Fibroblast of lung (primary cell): ENCODE results near the gene CCDC171. TPM values are rescaled to one million over a fixed set of nuclear protein-coding genes. Genes with fewer than 3 reads are reported as not detected.

Source experiments
- DNase-seq, 2 donors: peaks; one replicate each; pipeline versions ENCODE4 v3.0.0 to v3.0.0-alpha.2; 2010; ENCODE audit warnings: low read depth in 2 of 2
- H2AFZ ChIP-seq: 2 replicates; pipeline ENCODE4 v1.5.1; 2012; ENCODE audit warnings: low read length, control low read depth, inconsistent platforms
- H3K27ac ChIP-seq: 2 replicates; pipeline ENCODE4 v1.5.1; 2011; ENCODE audit warnings: low read length, control low read depth; ENCODE audit not compliant: insufficient read depth
- H3K27me3 ChIP-seq: 2 replicates; pipeline ENCODE4 v1.5.1; 2011; ENCODE audit warnings: mild to moderate bottlenecking, low read length; ENCODE audit not compliant: control insufficient read depth, insufficient read depth
- H3K36me3 ChIP-seq: 2 replicates; pipeline ENCODE4 v1.5.1; 2011; ENCODE audit warnings: low read length; ENCODE audit not compliant: control insufficient read depth, insufficient read depth
- H3K4me1 ChIP-seq: 2 replicates; pipeline ENCODE4 v1.5.1; 2011; ENCODE audit warnings: low read length; ENCODE audit not compliant: control insufficient read depth, insufficient read depth; ENCODE audit errors: extremely low read depth
- H3K4me2 ChIP-seq: 2 replicates; pipeline ENCODE4 v1.5.1; 2011; ENCODE audit warnings: low read length, control low read depth; ENCODE audit not compliant: insufficient read depth; ENCODE audit errors: extremely low read depth
- H3K4me3 ChIP-seq, 4 experiments: fragments of 200-600 bp in 1 of 4; sonication (generic) in 1 of 4; replicated peaks in 1 of 4; 2 replicates each; pipeline ENCODE4 v1.5.1; 2011 to 2016; ENCODE audit warnings: low read length in 4 of 4, low read depth in 3 of 4, mild to moderate bottlenecking in 3 of 4, control low read depth in 2 of 4, inconsistent platforms in 1 of 4, mixed read lengths in 1 of 4; ENCODE audit not compliant: insufficient read depth in 1 of 4; ENCODE audit errors: control extremely low read depth in 1 of 4
- H3K79me2 ChIP-seq: 2 replicates; pipeline ENCODE4 v1.5.1; 2012; ENCODE audit warnings: mild to moderate bottlenecking, low read length, inconsistent platforms; ENCODE audit not compliant: control insufficient read depth, insufficient read depth
- H3K9ac ChIP-seq: 2 replicates; pipeline ENCODE4 v1.5.1; 2011; ENCODE audit warnings: mild to moderate bottlenecking, low read length, control low read depth; ENCODE audit not compliant: insufficient read depth
- H3K9me3 ChIP-seq: 2 replicates; pipeline ENCODE4 v1.5.1; 2012; ENCODE audit warnings: low read depth, low read length; ENCODE audit not compliant: control insufficient read depth, insufficient read depth
- H4K20me1 ChIP-seq: 2 replicates; pipeline ENCODE4 v1.5.1; 2011; ENCODE audit warnings: low read length; ENCODE audit not compliant: control insufficient read depth, insufficient read depth; ENCODE audit errors: extremely low read depth
- CTCF ChIP-seq, 2 donors: IDR thresholded peaks in 1 of 2; conservative IDR thresholded peaks in 1 of 2; 1 replicate in 1 of 2; 2 replicates in 1 of 2; pipeline ENCODE4 v1.5.1; 2011 to 2012; ENCODE audit warnings: low read length in 2 of 2, control low read depth in 1 of 2, inconsistent platforms in 1 of 2, low read depth in 1 of 2, mild to moderate bottlenecking in 1 of 2
- EZH2 ChIP-seq: IDR thresholded peaks from 2 replicates; pipeline ENCODE4 v1.5.1; 2012; ENCODE audit warnings: low read length, control low read depth, mild to moderate bottlenecking; ENCODE audit errors: missing control alignments
- polyA plus RNA-seq, 2 donors: library from polyadenylated mRNA; depleted of rRNA in 1 of 2; stranded (reverse) in 1 of 2; unstranded in 1 of 2; fragments of >200 nt; gene quantifications; 2 replicates each; pipeline ENCODE4 v1.2.1, GENCODE V29; 2011 to 2012; ENCODE audit warnings: missing spikeins in 1 of 2
- total RNA-seq: library from RNA; depleted of rRNA; stranded (reverse); fragments of >200 nt; gene quantifications from 2 replicates; pipeline ENCODE4 v1.2.1, GENCODE V29; 2014

CCDC171 gene
- total and polyA plus RNA-seq, 2 donors (not counting 1 experiment from before 2014, with no cell fraction given) = 0.62 to 4.8 TPM

GRCh38 chr9:15849871-15850270 is 297.0 kb downstream of the CCDC171 start:
- no peak overlapping the region for H3K9ac ChIP-seq
- TF ChIP-seq EZH2 (no peak), CTCF (conservative IDR thresholded peaks at IDR 0.05 in 1 of 2, IDR thresholded peaks at IDR 0.05 in 1 of 2; ENCODE audit: low read depth in 1 of 2, low read length in 2 of 2) (no peak)

GRCh38 chr9:15851766-15852165 is 298.9 kb downstream of the CCDC171 start:
- Histone ChIP-seq H3K9me3 (no peaks in the 10 kb centered on the region), H3K9ac (no peak overlapping the region), H3K4me3 (no peak overlapping the region), H4K20me1 (no peaks in the 10 kb centered on the region), H3K36me3 (no peaks in the 10 kb centered on the region), H3K79me2 (no peaks in the 10 kb centered on the region), H3K27ac (no peak overlapping the region), H3K4me1 (no peaks in the 10 kb centered on the region), H3K27me3 (no peaks in the 10 kb centered on the region), H3K4me2 (no peak overlapping the region), H2AFZ (no peak overlapping the region)
- no peak for DNase-seq
- TF ChIP-seq CTCF (conservative IDR thresholded peaks at IDR 0.05 in 1 of 2, IDR thresholded peaks at IDR 0.05 in 1 of 2; ENCODE audit: low read depth in 1 of 2, low read length in 2 of 2) = no peak

More at GRCh38 chr9:15849871-15850270, 297.0 kb downstream of the CCDC171 start:
- Histone ChIP-seq H3K4me3 (no peak overlapping the region), H3K4me1 (no peaks in the 10 kb centered on the region), H4K20me1 (no peaks in the 10 kb centered on the region), H3K27ac (no peak overlapping the region), H2AFZ (no peak overlapping the region), H3K4me2 (no peak overlapping the region), H3K79me2 (no peaks in the 10 kb centered on the region), H3K27me3 (no peaks in the 10 kb centered on the region), H3K36me3 (no peaks in the 10 kb centered on the region), H3K9me3 (no peaks in the 10 kb centered on the region)
- DNase-seq = no peak

DNA sequence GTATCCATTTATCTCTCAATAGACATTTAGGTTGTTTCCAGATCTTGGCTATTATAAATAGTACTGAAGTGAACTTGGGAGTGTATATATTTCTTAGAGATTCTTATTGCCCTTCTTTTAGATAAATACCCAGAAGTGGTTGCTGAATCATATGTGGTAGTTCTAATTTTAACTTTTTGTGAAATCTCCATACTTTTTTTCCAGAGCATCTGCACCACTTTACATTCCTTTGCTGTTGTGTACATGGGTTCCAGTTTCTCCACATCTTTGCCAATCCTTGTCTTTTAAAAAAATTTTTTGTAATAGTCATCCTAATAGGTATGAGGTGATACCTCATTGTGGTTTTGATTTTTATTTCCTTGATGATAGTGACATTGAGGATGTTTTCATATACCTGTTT is 303.7 kb downstream of the CCDC171 start:
- no peaks in the 10 kb centered on the region for H3K9me3 ChIP-seq

More for the DNA sequence above, 303.7 kb downstream of the CCDC171 start:
- H3K4me3 ChIP-seq = no peak overlapping the region
- H2AFZ ChIP-seq = no peak overlapping the region
- H3K27me3 ChIP-seq = no peaks in the 10 kb centered on the region
- H3K79me2 ChIP-seq = no peaks in the 10 kb centered on the region
- no peak overlapping the region for H3K4me2 ChIP-seq
- H3K4me1 ChIP-seq = no peaks in the 10 kb centered on the region
- H3K9ac ChIP-seq = no peak overlapping the region
- H4K20me1 ChIP-seq = no peaks in the 10 kb centered on the region
- TF ChIP-seq CTCF (conservative IDR thresholded peaks at IDR 0.05 in 1 of 2, IDR thresholded peaks at IDR 0.05 in 1 of 2; ENCODE audit: low read depth in 1 of 2, low read length in 2 of 2) (no peak), EZH2 (no peak)
- no peak overlapping the region for H3K27ac ChIP-seq
- DNase-seq = peak; percentile 54 to 86
- no peaks in the 10 kb centered on the region for H3K36me3 ChIP-seq
